Pons (tissue), 1 donor: ENCODE measurements around the gene ZNF521.

Experiments
- DNase-seq: peaks from one replicate; pipeline ENCODE4 v3.0.0-alpha.2; 2016; ENCODE audit warnings: low spot score

ZNF521 gene

DNA sequence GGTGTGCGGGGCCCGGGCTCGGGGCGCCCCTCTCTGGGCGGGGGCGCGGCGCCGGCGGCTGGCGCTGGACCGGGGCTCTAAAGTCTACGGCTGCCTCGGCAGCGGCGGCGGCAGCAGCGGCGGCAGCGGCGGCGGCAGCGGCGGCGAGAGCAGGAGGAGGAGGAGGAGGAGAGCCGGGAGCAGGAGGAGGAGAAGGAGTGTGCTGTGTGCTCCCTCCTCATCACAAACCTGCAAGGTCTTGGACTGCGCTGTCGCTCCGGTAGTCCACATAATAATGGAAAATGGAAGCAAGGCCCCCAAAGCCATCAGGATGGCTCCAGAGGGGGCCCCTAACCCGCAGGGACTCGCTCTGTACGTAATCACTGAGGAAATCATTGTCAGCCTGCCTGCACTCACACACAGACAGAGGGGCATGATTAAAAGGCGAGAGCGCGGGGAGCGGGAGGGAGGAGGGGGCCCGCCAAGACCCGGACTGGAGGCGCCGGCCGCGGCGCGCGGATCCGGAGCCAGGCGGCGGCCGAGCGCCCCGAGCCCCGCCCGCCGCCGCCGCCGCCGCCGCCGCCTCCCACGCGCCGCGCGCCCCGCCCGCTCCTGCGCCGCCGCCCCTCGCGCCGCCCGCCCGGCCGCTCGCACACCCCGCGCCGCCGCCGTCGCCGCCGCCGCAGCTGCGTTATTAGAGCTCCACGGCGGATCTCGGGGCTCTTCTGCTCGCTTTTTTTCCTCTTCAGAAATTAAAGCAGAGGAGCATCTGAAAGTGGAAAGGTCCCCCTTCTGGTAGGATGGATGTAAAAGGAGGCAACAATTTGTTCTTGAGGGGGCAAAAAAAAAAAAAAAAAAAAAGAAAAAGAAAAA lies at the start of gene ZNF521:
Gene ZNF521, minus strand, starts transcription at position 390 of the 852 bp plus-strand sequence. CDS start 1,220 bp downstream, outside the sequence.
- peak; percentile 94 for DNase-seq

DNA sequence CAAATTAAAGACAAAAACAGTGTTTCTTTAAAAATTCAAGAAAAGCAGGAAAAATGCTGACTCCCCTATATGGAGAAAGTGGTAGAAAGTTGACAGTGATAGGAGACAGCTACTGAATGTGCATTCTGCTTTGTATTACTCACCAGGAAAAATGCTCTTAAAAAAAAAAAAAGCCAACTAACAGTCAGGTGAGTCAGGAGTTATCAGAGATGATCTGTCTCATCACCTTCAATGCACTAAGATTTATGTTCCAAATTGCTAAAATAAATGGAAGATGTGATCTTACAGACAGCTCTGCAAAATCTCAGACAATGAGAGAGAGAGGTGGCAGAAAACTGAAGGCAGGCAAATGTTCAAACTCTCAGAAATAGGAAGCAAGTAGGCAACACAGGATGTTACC lies 47.6 kb upstream of the ZNF521 start:
- no peak for DNase-seq

DNA sequence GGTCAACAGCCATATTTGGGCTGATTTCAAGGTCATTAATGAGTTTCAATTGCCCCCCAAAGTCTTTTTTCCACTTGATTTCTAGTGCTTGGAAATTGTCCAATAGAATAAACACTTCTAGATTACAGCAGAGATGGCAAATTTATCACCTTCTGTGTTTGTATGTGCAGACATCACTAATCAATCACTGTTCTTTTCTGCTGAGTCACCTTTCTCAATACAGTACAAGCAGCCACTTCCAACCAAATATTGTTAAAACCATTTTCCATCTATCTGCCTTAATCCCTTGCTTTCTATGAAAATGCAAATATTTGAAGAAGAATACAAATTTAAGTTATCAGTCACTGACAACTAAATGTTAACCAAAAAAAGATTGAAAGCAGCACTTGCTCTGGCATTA lies 40.2 kb upstream of the ZNF521 start:
- no peak for DNase-seq

DNA sequence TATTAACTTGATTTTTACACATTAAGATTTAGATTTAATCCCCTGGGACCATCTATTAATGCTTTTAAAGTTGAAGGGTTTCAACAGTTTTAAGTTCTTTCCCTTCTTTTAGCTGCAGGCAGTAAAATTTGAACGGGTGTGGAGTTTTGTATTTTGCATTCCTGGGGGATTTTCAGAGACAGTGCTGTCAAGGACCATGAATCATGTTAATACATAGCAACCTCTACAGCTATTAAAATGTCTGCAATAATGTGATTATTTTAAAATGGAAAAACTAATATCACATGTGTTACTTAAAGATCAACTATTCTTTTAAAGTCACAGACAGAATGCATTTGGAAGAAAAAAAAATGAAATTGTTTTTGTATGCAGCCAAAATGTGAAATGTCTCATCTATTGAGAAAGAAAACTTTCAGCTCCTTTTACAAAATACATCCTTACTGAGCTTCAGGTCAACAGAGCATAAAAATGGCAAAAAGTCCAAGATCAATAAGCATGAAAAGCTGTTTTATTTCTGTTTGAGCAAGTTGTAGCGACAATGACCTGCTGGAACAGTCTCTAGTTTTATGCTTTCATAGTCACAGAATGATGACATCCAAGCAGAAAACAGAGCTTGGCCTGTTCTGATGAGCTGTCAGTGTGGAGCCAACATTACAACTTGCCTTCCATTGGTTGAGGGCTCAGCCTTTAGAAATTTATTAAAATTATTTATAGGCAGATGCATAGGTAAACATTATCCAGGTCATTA lies 21.6 kb upstream of the ZNF521 start:
- no peak for DNase-seq

DNA sequence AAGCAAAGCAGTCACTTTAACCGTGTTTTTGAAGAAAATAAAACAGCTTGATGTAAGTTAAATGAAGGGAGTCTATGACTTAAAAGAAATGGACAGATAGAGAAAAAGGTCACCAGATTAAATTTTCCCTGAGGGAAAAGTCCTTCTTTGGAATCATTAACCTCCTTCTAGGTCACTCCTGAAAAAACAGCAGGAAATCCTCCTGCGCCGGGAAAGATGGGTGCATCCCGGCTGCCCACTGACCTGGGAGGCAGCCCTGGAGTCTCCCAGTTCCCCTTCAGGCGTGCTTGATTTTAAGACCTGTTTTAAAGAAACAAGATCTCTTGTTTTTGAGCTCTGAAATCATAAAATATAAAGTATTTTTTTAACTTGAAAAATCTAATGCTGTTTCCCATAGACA lies 18.4 kb upstream of the ZNF521 start:
- DNase-seq: no peak

DNA sequence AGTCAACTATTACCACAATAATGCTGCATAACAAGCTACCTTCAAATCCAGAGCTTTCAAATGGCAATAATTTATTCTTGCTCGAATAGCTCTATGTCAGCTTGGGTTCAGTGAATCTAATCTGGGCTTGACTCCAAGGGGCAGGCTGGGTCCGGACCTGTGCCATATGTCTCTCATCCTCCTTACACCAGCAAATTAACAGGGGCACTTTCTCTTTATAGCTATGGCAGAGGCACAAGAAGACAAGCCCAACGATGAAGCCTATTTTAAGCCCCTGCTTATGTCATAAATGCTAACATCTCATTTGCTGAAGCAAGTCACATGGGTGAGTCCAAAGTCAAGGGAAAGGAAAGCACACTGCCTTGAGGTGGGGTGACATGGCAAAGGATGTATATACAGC lies 13.3 kb upstream of the ZNF521 start:
- no peak for DNase-seq

DNA sequence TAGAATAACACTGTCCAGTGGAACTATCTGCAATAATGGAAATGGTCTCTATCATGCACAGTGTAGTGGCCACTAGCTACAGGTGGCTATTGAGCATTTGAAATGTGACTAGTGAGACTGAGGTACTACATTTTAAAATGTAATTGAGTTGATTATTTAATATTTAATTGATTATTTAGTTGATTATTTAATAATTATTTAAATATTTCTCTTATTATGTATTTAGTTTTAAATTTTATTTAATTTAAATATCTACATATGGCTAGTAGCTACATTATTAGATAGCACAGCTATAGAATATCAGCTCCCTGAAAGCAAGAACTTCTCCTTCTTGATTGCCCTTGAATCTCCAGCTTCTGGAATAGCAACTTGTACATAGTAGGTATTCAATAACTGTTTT lies 12.8 kb upstream of the ZNF521 start:
- DNase-seq: no peak

DNA sequence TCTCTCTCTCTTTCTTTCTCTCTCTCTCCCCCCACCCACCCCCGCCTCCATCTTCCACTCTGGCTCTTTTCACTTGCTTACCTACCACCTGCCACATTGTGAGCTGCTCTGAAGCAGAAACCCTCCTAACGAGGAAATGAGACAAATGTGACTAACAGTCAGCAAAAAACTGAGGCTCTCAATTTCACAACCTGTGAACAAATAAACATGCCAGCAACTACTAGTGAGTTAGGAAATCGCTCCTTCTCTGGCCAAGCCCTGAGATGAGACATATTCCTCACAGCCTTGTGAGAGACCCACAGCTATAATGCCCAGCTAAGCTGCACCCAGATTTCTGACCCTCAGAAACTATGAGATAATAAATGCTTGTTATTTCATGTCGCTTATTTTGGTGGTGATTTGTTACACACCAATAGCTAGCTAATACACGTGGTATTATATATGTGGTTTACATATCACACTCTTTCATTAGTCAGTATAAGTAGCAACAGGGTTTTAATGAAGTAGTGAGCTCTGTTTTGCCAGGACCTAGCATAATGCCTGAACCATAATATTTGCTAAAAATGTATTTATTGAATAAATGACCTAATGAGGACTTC lies 8.4 kb upstream of the ZNF521 start:
- DNase-seq: no peak

DNA sequence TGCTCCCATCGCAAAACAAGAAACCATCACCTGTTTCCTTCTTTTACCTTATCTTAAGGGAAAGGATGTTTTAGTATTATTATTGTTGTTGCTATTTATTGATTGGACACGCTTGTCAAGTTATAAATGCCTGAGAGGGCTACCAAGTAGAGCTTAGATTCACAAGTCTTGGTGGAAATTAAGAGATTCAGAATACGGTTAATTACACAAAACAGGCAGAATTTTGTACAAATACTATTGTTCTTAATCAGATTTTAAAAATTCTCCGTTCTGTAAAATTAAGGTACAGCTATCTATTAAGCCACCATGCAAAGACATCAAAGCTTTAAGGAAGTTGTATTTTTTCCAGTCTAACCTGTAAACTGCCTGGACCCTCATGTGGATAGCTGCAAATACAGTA lies 1.1 kb upstream of the ZNF521 start:
- DNase-seq: peak; percentile 29

DNA sequence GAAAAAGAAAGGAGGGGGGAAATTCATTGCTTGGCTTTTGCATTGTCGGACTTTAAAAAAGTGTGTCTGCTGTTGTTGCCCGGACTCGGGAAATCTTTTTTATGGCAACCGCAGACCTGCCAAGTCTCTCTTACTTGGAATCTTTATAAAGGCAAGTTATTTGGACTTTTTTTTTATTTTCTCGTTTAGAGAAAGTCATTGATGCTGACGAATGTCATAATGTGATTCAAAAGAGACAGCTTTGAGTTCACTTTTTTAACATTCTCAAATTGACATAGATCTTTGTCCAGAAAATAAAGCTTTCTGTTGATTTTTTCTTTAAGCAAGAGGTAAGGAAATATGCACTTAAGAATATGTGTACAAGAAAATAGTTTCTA lies 651 bp upstream of the ZNF521 start:
- DNase-seq: peak; percentile 51

DNA sequence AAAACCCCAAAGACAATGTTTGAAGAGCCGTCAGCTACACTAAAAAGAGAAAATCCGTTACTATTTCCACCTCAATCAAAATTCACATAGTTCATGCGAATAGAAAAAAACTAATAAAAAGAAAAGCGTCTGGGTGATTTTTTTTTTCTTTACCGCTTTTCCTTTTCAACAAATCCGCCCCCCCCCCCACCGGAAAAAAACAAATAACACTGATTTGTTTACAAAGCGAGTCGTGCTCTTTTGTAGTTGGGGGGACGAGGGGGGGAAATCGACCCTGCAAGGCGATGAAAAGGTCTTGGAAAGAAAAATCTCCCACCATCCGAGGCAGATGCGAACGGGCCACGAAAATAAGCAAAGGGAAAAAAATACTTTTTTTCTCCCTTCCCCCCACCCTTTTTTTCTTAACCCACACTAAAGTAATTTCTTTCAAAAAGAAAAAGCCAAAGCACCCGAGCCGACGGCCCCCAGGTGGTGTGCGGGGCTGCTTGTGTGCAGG lies 638 bp downstream of the ZNF521 start:
- DNase-seq: peak; percentile 7

DNA sequence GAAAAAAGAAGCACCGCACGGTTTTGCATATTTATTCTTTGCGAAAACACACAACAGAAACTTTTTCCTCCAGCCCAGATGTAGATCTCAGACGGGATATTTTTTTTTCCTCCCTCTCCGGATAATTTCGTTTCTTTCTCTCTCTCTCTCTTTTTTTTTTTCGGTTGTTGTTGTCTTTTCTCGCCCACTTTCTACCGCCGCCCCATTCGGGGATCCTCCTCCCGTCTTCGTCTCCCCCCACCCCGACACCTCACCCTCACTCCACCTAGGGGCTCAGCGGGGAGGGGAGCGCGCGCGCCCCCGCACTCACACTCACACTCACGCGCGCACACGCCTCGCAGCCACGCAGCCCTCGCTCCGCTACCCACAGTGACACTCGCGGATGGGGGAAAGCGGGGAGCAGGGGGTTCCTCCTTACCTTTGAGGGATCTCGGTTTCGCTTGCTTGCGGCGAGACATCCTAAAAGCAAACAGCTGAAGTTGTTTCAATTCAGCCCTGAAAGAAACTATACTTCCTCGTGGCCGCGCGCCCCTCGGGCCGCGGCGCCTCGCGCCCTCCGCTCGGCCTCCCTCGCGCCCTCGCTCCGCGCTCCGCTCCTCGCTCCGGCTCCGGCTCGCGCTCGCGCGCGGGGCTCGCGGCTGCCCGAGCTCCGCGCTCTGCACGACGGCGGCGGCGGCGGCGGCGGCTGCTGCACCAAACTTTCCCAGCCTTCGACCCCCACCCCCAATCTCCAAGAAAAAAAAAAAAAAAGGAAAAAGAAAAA lies 1.3 kb downstream of the ZNF521 start:
- peak; percentile 53 for DNase-seq

DNA sequence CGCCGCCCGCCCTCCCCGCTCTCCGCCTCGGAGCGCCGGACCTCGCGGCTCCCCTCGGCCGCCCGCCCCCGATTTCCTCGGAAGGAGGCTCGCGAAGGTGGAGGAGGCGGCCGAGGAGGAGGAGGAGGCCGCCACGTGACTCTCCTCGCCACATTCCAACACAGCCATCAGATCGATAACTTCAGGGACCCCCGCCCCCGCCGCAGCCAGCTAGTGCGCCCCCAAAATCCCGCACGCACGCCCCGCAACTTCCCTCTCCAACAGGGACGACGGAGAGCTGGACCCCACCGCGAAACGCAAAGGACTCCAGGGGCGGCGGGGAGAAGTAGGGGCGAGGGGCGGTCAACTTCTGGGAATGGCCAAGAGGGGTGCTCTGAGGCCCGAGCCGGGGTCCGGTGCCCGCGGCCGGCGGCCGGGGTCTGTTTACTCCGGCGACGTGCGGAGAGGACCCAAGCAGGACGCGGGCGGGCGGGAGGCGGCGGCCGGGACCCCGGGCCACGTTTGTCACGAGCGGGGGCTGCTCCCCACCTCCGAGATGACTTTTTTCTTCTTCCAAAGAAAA lies 2.0 kb downstream of the ZNF521 start:
- peak; percentile 11 for DNase-seq

DNA sequence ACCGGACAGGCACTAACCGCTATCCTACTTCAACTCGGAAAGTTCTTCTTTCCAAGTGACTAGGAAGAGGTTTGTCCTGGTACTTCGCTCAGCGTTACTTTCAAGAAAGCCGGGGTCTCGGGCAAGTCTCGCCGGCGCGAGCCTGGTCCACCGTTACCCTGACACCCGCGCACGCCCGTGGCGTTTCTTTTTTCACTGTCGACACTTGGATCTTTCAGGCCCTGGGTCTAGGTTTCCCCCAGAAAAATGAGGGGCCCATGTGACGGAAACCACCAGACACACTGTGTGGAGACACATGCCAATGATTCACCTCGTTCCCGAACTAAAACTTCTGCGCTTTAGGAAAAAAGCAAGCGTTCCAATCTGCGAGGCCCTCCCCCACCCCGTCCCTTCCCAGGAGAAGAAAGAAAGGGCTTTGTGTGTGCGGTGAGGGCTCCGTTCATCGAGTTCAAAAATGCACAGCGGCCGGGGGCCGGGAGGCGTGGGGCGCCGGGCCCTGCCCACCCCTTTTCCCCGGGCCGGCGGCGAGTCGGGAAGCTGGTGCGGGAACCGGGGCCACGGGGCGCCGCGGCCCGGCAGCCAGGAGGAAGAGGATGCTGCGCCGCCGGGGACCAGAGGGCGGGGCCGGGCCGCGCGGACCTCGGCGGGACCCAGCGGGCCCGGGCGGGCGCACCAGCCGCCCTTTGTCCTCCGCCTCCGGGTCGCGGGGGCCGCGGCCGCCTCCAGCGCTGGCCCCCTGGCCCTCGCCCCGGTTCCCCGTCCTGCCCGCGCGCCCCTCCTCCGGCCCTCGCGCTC lies 2.6 kb downstream of the ZNF521 start:
- DNase-seq: peak; percentile 40

DNA sequence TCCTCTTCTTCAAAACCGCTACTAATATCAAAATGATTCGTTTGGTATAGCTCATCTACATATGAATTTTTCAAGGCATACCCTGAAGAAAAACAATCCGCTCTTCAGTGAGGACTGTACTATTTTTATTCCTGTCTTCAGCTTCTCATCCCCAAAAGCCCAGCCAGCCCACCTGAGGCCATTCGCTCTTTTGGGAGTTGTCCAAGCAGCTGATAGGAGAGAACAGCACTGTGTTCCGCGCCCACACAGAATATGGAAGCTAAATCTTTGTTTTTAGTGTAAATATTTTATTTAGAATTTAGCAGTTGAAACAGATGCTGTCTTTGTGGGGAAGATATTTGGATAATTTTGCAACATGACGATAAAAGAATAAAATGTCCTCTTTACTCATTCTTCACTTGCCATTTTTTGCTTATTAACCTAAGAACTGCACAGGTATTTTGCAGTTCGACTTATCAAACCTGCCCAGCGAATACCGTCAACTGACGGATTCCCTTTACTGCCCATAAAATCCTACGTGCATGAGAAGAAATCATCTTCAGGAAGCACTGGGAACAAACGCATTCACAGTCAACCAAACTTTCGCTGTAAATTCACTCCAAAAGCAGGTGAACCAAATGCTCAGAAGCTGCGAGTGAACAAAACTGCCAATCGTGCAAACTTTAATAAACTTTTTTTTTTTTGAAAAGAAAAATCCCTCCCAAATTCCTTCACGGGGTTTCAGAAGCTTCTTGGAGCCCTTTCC lies 3.4 kb downstream of the ZNF521 start:
- DNase-seq: peak; percentile 24

DNA sequence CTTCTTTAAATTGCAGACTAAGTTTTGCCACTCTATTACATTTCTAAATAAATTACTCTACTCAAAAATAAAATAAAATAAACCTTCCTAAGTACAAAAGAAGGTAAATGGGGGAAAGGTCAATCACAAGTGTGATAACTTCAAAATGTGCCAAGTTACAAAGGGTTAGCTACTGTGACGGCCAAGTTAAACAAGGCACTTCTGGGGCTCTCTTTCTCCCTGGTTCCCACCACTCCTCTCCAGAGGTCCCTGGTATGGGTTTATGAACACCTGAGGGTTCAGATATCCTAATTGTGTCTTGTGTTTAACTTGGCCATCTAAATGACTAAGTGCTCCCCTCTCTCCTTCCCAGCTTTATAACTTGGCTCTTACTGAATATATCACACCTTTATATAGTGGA lies 5.4 kb downstream of the ZNF521 start:
- no peak for DNase-seq

DNA sequence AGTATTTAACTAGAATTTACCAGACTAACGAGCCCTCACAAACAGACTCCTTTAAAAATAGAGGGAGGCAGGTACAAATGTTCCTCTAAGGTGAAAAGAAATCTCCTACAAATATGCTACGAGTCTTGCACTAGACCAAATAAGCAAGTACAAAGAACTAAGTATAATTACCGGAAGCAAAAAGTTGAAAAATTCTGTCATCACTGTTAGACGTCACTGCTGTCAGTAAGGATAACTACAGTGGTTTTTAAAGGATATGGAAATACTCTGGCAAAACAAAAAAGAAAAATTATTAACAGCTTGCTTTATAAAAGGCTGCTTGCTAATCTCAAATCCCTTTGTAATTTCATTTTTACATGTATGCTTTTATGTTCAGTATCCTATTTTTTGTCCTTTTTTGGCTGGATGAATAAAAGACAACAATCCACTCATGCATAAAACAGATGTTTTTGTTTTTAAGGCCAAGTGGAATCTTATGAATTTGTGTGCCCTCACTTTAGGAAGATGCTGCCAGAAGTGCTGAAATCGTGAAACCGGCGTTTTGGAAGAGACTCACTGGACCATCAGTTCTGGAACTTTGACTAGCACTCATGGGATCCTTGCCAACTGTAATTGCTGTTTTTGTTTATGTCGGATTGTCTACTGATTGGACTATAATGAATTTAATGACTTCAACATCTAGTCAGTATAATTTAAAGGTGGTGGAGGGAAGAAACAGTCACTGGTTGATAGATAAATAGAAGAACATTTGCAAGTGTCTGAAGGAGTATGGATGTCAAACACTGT lies 6.7 kb downstream of the ZNF521 start:
- peak; percentile 10 for DNase-seq

DNA sequence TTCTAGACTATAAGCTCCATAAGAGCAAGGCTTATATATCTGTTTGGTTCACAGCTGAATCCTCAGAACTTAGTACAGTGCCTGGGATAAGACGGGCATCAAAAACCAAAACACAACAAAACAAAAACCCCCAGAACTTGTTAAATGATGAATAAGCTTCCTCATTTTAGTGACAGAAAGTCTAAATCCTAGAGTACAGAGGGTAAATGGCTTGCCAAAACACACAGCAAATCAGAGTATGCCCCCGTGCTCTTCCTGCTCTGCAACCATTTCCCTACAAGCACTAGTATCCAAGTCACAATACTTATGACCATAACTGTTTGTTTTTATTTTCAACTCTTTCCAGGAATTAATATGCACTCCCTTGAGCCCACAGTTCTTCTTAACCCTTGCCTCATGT lies 10.1 kb downstream of the ZNF521 start:
- DNase-seq: no peak

DNA sequence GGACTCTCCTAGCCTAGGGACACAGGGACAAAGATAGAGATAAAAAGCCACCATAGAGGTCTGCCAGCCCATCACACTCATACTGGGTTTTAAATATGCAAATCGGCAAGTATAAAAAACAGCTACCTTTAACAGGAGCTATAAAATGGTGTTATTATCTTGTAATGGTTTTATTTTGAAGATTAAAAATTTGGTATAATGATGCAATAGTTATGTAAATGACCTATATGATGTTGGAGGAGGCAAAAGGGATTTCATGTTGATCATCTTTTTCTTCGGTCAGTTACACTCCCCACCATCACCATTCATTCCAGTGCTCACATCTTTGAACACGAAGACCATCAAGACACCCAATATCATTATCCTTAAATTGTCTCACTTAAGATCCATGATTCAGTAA lies 11.2 kb downstream of the ZNF521 start:
- no peak for DNase-seq
